Type B pancreatic cell (in vitro differentiated cells): ENCODE measurements around the gene SRGAP1. TPM values are rescaled to one million over a fixed set of nuclear protein-coding genes. Genes with fewer than 3 reads are reported as not detected.

Experiments
- DNase-seq: peaks from one replicate; pipeline ENCODE4 v3.0.0; 2021; ENCODE audit warnings: mixed read lengths; ENCODE audit not compliant: unreplicated experiment; ENCODE audit errors: extremely low spot score
- H3K27ac Mint-ChIP-seq: 2 replicates; pipeline ENCODE4 v1.8.0; 2021; ENCODE audit warnings: mild to moderate bottlenecking, mixed read lengths
- H3K27me3 Mint-ChIP-seq: 2 replicates; pipeline ENCODE4 v1.8.0; 2021; ENCODE audit warnings: mixed read lengths
- H3K36me3 Mint-ChIP-seq: 2 replicates; pipeline ENCODE4 v1.8.0; 2021; ENCODE audit warnings: mixed read lengths
- H3K4me1 Mint-ChIP-seq: one replicate; pipeline ENCODE4 v1.8.0; 2021; ENCODE audit warnings: mixed read lengths; ENCODE audit not compliant: unreplicated experiment
- H3K4me3 Mint-ChIP-seq: 2 replicates; pipeline ENCODE4 v1.8.0; 2021; ENCODE audit warnings: mild to moderate bottlenecking, mixed read lengths
- H3K9me3 Mint-ChIP-seq: 2 replicates; pipeline ENCODE4 v1.8.0; 2021; ENCODE audit warnings: mixed read lengths
- total RNA-seq: library from RNA; stranded (reverse); gene quantifications from 2 replicates; pipeline ENCODE4 v1.2.1, GENCODE V29; 2021; ENCODE audit warnings: low replicate concordance
- TF ChIP-seq, protein P1 (sequence below): fragments of 200-600 bp; sonication (generic); conservative IDR thresholded peaks from 2 replicates; pipeline ENCODE4 v1.5.0; 2021; ENCODE audit warnings: antibody characterized with exemption, mild to moderate bottlenecking

The SRGAP1 gene
- total RNA-seq, 1 donor from 2014 or later: 14.9 TPM

GRCh38 chr12:63963868-63964267 is 119.4 kb downstream of the SRGAP1 start:
- Mint-ChIP-seq H3K27ac (no peak overlapping the region), H3K36me3 (no peaks in the 10 kb centered on the region), H3K27me3 (no peaks in the 10 kb centered on the region), H3K4me1 (peaks cover 10% of the 10 kb centered on the region), H3K4me3 (no peak overlapping the region), H3K9me3 (no peaks in the 10 kb centered on the region)
- TF ChIP-seq, protein P1, sequence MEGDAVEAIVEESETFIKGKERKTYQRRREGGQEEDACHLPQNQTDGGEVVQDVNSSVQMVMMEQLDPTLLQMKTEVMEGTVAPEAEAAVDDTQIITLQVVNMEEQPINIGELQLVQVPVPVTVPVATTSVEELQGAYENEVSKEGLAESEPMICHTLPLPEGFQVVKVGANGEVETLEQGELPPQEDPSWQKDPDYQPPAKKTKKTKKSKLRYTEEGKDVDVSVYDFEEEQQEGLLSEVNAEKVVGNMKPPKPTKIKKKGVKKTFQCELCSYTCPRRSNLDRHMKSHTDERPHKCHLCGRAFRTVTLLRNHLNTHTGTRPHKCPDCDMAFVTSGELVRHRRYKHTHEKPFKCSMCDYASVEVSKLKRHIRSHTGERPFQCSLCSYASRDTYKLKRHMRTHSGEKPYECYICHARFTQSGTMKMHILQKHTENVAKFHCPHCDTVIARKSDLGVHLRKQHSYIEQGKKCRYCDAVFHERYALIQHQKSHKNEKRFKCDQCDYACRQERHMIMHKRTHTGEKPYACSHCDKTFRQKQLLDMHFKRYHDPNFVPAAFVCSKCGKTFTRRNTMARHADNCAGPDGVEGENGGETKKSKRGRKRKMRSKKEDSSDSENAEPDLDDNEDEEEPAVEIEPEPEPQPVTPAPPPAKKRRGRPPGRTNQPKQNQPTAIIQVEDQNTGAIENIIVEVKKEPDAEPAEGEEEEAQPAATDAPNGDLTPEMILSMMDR: no peak
- no peak for DNase-seq

- Mint-ChIP-seq H3K4me3 (no peak overlapping the region), H3K36me3 (no peaks in the 10 kb centered on the region), H3K4me1 (peaks cover 10% of the 10 kb centered on the region), H3K27ac (no peak overlapping the region), H3K9me3 (no peaks in the 10 kb centered on the region), H3K27me3 (no peaks in the 10 kb centered on the region)
- DNase-seq: no peak
- TF ChIP-seq, protein P1: no peak
These were observed 119.8 kb downstream of the SRGAP1 start for GRCh38 chr12:63964301-63964700.

DNA sequence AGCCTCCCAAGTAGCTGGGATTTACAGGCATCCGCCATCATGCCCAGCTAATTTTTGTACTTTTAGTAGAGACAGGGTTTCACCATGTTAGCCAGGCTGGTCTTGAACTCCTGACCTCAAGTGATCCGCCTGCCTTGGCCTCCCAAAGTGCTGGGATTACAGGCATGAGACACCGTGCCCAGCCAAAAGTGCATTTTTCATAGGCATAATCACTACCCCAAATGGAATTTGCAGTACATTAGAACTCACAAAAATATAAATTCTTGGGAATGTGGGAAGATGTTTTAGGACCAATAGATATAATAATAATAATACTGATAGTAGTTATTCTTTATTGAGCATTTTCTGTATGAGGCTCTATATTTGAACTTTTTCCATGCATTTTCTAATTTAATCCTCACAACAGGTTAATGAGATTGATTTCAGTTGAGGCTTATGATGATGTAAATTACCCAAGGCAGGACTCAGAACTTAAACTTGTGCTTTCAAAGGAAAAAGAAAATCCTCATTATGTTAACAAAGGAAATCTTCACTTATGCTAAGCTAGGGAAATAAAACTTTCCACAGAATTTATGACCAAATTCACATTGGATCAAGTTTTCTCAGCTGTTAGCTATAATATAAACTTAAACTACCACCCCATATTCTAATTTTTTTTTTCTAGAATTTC is 121.6 kb downstream of the SRGAP1 start:
- no peak for DNase-seq
- Mint-ChIP-seq H3K4me3 (no peak overlapping the region), H3K27ac (no peak overlapping the region), H3K4me1 (peaks cover 20% of the 10 kb centered on the region), H3K9me3 (no peaks in the 10 kb centered on the region), H3K36me3 (no peaks in the 10 kb centered on the region), H3K27me3 (no peaks in the 10 kb centered on the region)
- TF ChIP-seq, protein P1: no peak

- no peaks in the 10 kb centered on the region for H3K9me3 Mint-ChIP-seq
- peaks cover 20% of the 10 kb centered on the region for H3K4me1 Mint-ChIP-seq
- H3K27me3 Mint-ChIP-seq: no peaks in the 10 kb centered on the region
- H3K27ac Mint-ChIP-seq: no peak overlapping the region
- no peak overlapping the region for H3K4me3 Mint-ChIP-seq
- TF ChIP-seq, protein P1: no peak
- no peak for DNase-seq
- H3K36me3 Mint-ChIP-seq: no peaks in the 10 kb centered on the region
These were observed 122.1 kb downstream of the SRGAP1 start for GRCh38 chr12:63966606-63966975.

DNA sequence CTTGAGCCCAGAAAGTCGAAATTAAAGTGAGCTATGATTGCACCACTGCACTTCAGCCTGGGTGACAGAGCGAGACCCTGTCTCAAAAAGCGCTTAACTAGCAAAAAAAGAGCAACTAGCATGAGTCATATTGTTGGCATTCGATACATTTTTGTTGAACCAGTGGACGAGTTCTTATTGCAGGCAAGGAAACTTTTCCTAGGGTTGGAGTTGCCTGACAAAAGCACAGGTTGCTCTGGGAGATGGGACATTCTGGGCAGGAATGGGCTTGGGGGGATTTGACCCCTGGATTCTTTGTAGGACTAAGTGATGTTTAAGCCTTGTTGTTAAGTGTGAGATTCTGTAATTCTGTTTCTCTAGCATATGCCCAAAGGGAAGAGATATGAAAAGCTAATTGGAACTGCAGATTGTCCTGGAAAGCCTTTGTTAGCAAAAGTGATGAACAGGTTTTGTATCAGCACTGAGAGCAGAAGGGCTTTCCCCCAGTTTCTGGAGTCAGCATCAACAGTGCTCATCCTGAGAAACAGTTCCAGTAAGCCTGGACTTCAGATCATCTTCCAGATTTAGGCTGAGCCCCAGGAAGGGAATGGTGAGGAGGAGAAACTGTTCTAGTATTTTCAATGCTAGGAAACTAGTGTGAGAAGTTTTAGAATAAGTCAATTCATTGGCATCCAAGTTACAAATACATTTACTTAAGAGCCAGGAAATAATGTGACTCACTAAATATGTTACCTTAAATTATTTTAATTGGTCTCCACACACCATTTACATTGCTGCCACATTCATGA is 123.1 kb downstream of the SRGAP1 start:
- Mint-ChIP-seq H3K27ac (peak overlapping the region; percentile 34), H3K36me3 (no peaks in the 10 kb centered on the region), H3K27me3 (no peaks in the 10 kb centered on the region), H3K9me3 (no peaks in the 10 kb centered on the region), H3K4me3 (no peak overlapping the region), H3K4me1 (peaks cover 20% of the 10 kb centered on the region)
- no peak for DNase-seq
- TF ChIP-seq, protein P1: no peak
